Osteocyte (in vitro differentiated cells): ENCODE data around the gene PCDHB14. TPM values are rescaled to one million over a fixed set of nuclear protein-coding genes. Genes with fewer than 3 reads are reported as not detected.
A peak's percentile ranks its signal among the peaks of the same experiment; 100 is the strongest.
"Not testable (repeated sequence)": the region's sequence is repeated elsewhere in the genome, so short reads cannot be mapped to it uniquely, and the experiment has no call there.

Experiments
- DNase-seq: peaks from one replicate; pipeline ENCODE4 v3.0.0; 2021; ENCODE audit warnings: mixed read lengths; ENCODE audit not compliant: unreplicated experiment; ENCODE audit errors: extremely low spot score
- H3K27ac Mint-ChIP-seq: one replicate; pipeline ENCODE4 v1.8.0; 2021; ENCODE audit warnings: mild to moderate bottlenecking, mixed read lengths; ENCODE audit not compliant: unreplicated experiment
- H3K27me3 Mint-ChIP-seq: one replicate; pipeline ENCODE4 v1.8.0; 2021; ENCODE audit warnings: mixed read lengths; ENCODE audit not compliant: unreplicated experiment
- H3K36me3 Mint-ChIP-seq: one replicate; pipeline ENCODE4 v1.8.0; 2021; ENCODE audit warnings: mixed read lengths; ENCODE audit not compliant: unreplicated experiment
- H3K4me1 Mint-ChIP-seq: one replicate; pipeline ENCODE4 v1.8.0; 2021; ENCODE audit warnings: mixed read lengths; ENCODE audit not compliant: unreplicated experiment
- H3K4me3 Mint-ChIP-seq: one replicate; pipeline ENCODE4 v1.8.0; 2021; ENCODE audit warnings: mild to moderate bottlenecking, moderate library complexity, mixed read lengths; ENCODE audit not compliant: unreplicated experiment
- H3K9me3 Mint-ChIP-seq: one replicate; pipeline ENCODE4 v1.8.0; 2021; ENCODE audit warnings: mixed read lengths; ENCODE audit not compliant: unreplicated experiment
- total RNA-seq: library from RNA; stranded (reverse); gene quantifications from 2 replicates; pipeline ENCODE4 v1.2.1, GENCODE V29; 2021
- TF ChIP-seq, protein P1 (sequence below): fragments of 200-600 bp; sonication (generic); IDR thresholded peaks from 2 replicates; pipeline ENCODE4 v1.5.0; 2021; ENCODE audit warnings: antibody characterized with exemption, mild to moderate bottlenecking, moderate library complexity

Gene PCDHB14
- total RNA-seq, 1 donor from 2014 or later, result 9.0 TPM

DNA sequence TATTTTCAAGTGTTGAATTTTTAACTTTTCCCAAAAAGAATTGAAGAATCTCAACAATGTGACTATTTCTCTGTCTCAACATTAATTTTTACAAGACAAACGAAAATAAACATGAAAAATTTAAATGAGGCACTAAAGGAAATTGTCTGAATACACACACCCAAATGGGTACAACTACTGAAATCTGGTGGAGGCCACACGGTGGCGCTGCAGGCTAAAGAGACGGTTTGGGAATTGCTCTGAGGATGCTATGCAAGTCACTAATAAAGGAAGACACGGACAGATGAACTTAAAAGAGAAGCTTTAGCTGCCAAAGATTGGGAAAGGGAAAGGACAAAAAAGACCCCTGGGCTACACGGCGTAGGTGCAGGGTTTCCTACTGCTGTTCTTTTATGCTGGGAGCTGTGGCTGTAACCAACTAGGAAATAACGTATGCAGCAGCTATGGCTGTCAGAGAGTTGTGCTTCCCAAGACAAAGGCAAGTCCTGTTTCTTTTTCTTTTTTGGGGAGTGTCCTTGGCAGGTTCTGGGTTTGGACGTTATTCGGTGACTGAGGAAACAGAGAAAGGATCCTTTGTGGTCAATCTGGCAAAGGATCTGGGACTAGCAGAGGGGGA is 30.9 kb upstream of the PCDHB14 start, which contains the start of gene PCDHB10:
PCDHB10 (plus strand) TSS at position 244 of the 616 bp plus-strand sequence; CDS start at position 444, 200 bp downstream.
- TF ChIP-seq, protein P1, sequence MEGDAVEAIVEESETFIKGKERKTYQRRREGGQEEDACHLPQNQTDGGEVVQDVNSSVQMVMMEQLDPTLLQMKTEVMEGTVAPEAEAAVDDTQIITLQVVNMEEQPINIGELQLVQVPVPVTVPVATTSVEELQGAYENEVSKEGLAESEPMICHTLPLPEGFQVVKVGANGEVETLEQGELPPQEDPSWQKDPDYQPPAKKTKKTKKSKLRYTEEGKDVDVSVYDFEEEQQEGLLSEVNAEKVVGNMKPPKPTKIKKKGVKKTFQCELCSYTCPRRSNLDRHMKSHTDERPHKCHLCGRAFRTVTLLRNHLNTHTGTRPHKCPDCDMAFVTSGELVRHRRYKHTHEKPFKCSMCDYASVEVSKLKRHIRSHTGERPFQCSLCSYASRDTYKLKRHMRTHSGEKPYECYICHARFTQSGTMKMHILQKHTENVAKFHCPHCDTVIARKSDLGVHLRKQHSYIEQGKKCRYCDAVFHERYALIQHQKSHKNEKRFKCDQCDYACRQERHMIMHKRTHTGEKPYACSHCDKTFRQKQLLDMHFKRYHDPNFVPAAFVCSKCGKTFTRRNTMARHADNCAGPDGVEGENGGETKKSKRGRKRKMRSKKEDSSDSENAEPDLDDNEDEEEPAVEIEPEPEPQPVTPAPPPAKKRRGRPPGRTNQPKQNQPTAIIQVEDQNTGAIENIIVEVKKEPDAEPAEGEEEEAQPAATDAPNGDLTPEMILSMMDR, result peak; percentile 47
- Mint-ChIP-seq H3K27me3 (no peaks in the 10 kb centered on the region), H3K27ac (no peak within 1 kb of the TSS), H3K9me3 (peaks cover 46% of the 10 kb centered on the region), H3K36me3 (peaks cover 19% of the 10 kb centered on the region), H3K4me3 (peak within 1 kb of the TSS; percentile 67), H3K4me1 (no peaks in the 10 kb centered on the region)
- DNase-seq, result peak; percentile 84

DNA sequence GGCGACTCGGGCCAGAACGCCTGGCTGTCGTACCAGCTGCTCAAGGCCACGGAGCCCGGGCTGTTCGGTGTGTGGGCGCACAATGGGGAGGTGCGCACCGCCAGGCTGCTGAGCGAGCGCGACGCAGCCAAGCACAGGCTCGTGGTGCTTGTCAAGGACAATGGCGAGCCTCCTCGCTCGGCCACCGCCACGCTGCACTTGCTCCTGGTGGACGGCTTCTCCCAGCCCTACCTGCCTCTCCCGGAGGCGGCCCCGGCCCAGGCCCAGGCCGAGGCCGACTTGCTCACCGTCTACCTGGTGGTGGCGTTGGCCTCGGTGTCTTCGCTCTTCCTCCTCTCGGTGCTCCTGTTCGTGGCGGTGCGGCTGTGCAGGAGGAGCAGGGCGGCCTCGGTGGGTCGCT is 28.8 kb upstream of the PCDHB14 start:
- DNase-seq, H3K27ac Mint-ChIP-seq, H3K4me1 Mint-ChIP-seq, H3K27me3 Mint-ChIP-seq, H3K4me3 Mint-ChIP-seq: not testable (repeated sequence)
- peaks cover 51% of the 10 kb centered on the region for H3K9me3 Mint-ChIP-seq
- peaks cover 15% of the 10 kb centered on the region for H3K36me3 Mint-ChIP-seq

DNA sequence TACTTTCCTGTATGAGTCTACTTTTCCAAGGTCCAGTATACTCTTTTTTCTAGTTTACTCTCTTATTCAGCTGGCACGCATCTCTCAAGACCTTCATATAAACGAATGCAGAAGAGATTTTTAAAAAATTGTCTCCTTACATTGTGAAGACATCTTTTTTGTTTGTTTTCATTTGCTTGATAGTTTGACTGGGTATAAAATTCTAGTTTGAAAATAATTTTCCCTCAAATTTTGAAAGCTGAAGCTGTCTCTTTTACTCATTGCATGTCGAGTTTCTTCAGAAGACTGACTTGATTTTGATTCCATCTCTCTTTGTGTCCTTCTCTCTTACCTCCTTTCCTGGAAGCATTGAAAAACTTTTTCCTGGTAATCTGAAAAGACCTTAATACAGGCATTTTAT is 26.8 kb upstream of the PCDHB14 start:
- H3K4me3 Mint-ChIP-seq, result no peak overlapping the region
- peaks cover 67% of the 10 kb centered on the region for H3K9me3 Mint-ChIP-seq

DNA sequence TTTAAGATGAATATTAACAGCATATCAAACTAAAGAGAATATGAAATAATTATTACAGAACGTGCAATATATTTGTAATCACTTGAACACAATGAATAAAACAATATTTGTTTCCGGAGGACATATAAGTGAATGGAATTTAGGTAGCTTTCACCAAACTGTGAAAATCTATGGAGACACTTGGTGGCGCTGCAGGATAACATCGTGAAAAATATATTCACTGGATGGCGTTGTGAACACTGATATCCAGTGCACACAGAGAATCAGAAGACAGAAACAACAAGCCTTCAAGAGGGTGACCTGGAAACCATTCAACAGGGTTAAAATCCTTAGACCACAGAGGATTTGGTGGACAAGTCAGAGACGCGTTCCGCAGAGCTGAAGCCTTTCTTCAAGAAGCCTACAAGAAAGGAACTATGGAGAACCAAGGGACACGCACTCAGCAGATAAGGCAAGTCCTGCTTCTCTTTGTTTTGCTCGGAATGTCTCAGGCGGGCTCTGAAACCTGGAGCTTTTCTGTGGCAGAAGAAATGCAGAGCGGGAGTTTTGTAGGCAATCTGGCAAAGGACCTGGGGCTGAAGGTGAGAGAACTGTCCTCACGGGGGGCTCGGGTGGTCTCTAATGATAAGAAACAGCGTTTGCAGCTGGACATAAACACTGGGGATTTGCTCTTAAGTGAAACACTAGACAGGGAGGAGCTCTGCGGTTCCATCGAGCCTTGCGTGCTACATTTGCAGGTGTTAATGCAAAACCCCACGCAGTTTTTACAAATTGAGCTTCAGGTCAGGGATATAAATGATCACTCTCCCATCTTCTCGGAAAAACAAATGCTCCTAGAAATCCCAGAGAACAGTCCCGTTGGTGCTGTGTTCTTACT is 23.5 kb upstream of the PCDHB14 start, which contains the start of gene PCDHB11:
PCDHB11 (plus strand) TSS at position 269 of the 877 bp plus-strand sequence; CDS start at position 417, 148 bp downstream.
- TF ChIP-seq, protein P1, result no peak
- Mint-ChIP-seq H3K9me3 (peaks cover 52% of the 10 kb centered on the region), H3K27ac (no peak within 1 kb of the TSS), H3K36me3 (peaks cover 21% of the 10 kb centered on the region), H3K4me3 (no peak within 1 kb of the TSS), H3K4me1 (no peaks in the 10 kb centered on the region), H3K27me3 (no peaks in the 10 kb centered on the region)
- DNase-seq, result no peak

More for the DNA sequence above, 26.8 kb upstream of the PCDHB14 start:
- H3K27ac Mint-ChIP-seq, result no peak overlapping the region
- no peak for DNase-seq
- TF ChIP-seq, protein P1, result no peak
- peaks cover 20% of the 10 kb centered on the region for H3K36me3 Mint-ChIP-seq
- no peaks in the 10 kb centered on the region for H3K27me3 Mint-ChIP-seq
- H3K4me1 Mint-ChIP-seq, result no peaks in the 10 kb centered on the region

DNA sequence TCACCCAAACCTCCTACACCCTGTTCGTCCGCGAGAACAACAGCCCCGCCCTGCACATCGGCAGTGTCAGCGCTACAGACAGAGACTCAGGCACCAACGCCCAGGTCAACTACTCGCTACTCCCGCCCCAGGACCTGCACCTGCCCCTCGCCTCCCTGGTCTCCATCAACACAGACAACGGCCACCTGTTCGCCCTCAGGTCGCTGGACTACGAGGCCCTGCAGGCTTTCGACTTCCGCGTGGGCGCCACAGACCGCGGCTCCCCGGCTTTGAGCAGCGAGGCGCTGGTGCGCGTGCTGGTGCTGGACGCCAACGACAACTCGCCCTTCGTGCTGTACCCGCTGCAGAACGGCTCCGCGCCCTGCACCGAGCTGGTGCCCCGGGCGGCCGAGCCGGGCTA is 22.0 kb upstream of the PCDHB14 start:
- not testable (repeated sequence) for DNase-seq, H3K27me3 Mint-ChIP-seq, H3K4me1 Mint-ChIP-seq, H3K27ac Mint-ChIP-seq, H3K4me3 Mint-ChIP-seq
- H3K9me3 Mint-ChIP-seq, result peaks cover 54% of the 10 kb centered on the region
- peaks cover 19% of the 10 kb centered on the region for H3K36me3 Mint-ChIP-seq

DNA sequence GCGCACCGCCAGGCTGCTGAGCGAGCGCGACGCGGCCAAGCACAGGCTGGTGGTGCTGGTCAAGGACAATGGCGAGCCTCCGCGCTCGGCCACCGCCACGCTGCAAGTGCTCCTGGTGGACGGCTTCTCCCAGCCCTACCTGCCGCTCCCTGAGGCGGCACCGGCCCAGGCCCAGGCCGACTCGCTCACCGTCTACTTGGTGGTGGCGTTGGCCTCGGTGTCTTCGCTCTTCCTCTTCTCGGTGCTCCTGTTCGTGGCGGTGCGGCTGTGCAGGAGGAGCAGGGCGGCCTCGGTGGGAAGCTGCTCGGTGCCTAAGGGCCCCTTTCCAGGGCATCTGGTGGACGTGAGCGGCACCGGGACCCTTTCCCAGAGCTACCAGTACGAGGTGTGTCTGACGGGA is 21.5 kb upstream of the PCDHB14 start:
- Mint-ChIP-seq H3K36me3 (peaks cover 14% of the 10 kb centered on the region), H3K9me3 (peaks cover 48% of the 10 kb centered on the region)
- not testable (repeated sequence) for H3K27me3 Mint-ChIP-seq, H3K27ac Mint-ChIP-seq, DNase-seq, H3K4me1 Mint-ChIP-seq, H3K4me3 Mint-ChIP-seq
